Measurements from ENCODE around the gene LBX2. TPM values are rescaled to one million over a fixed set of nuclear protein-coding genes. Genes with fewer than 3 reads are reported as not detected.

Gene LBX2
- total RNA-seq, 1 donor from 2014 or later, result 0.40 TPM

DNA sequence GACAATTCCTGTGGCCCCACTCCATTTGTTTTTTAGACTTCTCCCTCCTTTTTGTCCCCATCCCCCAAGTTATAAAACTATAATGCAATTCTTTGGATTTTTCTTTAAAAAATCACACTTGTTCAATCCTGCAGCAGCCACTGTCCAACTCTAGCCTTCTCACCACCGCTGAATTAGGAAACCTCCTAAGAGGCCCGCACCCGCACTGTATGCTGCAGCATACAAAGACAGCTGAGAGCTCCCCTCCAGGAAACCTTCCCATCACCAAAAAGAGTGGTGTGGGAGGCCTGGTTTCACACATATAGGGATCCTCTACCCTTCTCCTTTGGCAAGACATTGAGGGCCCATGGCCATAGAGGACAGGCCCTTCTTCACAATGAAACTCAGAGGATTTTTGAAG is 5.2 kb upstream of the LBX2 start:
- peaks cover 59% of the 10 kb centered on the region for H3K4me1 Mint-ChIP-seq
- H3K27me3 Mint-ChIP-seq, result peaks cover 36% of the 10 kb centered on the region
- H3K9me3 Mint-ChIP-seq, result no peaks in the 10 kb centered on the region
- DNase-seq, result no peak
- H3K36me3 Mint-ChIP-seq (ENCODE audit: low read depth), result peaks cover 39% of the 10 kb centered on the region
- peak overlapping the region; percentile 39 for H3K4me3 Mint-ChIP-seq
- intact Hi-C loops (cut with micrococcal nuclease), result no loop called here
- no peak overlapping the region for H3K27ac Mint-ChIP-seq

DNA sequence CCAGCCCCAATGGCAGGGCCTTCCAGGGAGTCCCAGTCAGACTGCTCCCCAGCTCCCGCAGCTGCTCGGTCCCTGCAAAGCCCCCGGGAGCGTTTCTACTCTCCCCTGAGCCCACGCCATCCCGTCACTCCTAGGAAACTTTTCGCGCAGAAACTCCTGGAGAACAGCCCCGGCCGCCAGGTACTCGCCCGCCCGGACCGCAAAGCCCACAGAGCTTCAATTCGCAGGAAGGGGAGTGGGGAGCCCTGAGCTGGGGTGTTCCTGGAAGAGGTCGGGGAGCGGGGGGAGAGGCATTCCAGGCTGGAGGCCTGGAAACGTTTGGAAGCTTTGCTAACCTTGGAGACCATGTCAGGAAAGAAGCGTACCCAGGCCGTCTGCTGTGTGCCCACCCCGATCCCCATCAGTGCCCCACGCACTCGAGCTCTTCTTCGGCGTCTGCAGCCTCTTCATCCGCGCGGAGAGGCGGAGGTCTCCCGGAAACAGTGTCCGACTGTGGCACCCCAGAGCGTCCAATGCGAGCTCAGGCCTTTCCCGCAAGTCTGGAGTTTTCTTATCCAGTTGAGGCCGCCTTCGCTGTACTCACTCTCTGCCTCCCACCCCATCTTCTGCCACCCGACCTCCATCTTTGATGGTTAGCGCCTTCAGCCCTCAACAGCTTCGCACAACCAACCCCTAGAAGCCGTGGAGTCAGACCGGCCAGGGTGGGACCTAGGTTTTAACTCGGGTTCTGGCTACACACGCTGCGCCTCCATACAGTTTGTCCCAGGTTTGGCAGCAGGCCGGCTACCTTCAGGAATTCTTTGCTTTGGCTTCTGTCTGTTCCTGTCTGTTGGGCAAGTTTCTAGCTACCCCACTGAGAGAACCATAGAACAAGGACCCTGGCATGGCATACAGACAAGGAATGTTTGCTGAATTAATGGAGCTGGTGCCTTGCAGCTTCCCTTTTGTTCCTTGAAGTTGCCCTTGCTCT is 4.4 kb upstream of the LBX2 start:
- intact Hi-C loops (cut with micrococcal nuclease), result loop anchor here (1.0 kb wide), 1 partner anchor 11 kb away; the partner anchor contains the start of gene TLX2
- peaks cover 62% of the 10 kb centered on the region for H3K4me1 Mint-ChIP-seq
- DNase-seq, result no peak
- no peaks in the 10 kb centered on the region for H3K9me3 Mint-ChIP-seq
- H3K27me3 Mint-ChIP-seq, result peaks cover 40% of the 10 kb centered on the region
- H3K36me3 Mint-ChIP-seq (ENCODE audit: low read depth), result peaks cover 43% of the 10 kb centered on the region
- no peak overlapping the region for H3K27ac Mint-ChIP-seq
- H3K4me3 Mint-ChIP-seq, result peak overlapping the region; percentile 77

DNA sequence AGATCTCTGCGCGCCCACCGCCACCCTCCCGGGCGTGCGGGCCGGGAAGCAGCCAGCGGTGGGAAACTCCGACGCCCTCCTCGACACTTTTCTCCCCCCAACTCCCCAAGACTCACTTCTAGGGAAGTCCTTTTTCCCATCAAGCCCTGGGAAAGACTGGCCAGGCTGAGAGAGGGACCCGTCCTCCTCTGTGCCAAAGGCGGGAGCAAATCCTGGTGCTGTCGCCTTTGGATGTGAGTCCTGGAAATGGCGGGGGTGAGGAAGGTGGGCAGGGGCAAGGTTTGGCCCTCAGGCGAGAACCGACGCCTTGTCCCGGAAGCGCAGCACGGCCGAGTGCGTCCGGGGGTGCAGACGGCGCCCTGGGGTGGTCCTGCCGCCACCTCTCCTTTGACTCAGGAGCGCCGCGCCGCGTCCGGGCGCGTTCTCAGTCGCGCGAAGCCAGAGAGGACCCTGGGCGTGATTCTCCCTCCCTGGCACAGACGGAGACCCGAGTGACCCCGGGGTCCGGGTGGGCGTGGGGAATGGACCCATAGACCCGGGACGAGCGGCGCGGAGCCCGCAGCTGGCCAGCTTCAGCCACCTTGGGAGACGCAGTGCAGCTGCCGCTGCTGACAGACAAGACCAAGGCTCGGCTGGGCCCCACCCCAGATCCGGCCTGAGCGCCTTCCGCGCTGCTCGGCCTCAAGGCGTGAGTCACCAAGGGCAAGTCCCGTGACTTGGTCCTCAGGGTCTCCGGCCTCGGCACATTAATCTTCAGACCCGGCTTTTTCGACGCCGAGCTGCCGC is 3.5 kb upstream of the LBX2 start:
- Mint-ChIP-seq H3K4me1 (peaks cover 59% of the 10 kb centered on the region), H3K36me3 (ENCODE audit: low read depth) (peaks cover 47% of the 10 kb centered on the region), H3K4me3 (peak overlapping the region; percentile 77), H3K27ac (peak overlapping the region; percentile 58), H3K9me3 (no peaks in the 10 kb centered on the region), H3K27me3 (peaks cover 46% of the 10 kb centered on the region)
- DNase-seq, result peak; percentile 85
- intact Hi-C loops (cut with micrococcal nuclease), result loop anchor here (1.0 kb wide), 1 partner anchor 11 kb away; the partner anchor contains the start of gene TLX2

DNA sequence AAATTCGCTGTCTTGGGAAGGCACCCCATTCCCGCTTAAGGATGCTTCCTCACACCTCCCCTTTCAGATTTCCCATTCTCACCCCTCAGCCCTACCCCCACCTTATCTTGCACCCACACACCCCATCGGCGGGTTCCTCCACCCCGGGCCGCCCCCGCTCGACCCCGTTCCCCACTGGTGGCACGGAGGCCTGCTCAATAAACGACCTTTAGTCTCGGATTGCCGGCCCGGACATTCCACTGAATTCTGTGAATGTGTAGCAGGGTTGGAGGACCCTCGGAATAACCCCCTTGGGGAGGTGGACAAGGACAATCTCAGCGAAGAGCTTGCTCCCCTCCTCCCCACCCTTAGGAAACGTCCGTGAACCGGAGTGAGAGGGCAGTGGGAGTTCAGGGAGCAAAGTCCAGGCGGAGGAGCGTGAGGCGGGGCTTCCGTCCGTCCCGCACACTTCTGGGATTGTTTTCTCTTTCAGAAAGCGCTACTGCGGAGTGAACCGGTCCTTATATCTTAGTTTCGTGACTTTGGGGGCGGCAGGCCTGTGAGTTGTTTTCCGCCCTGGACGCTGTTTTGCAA is 2.8 kb upstream of the LBX2 start:
- Mint-ChIP-seq H3K36me3 (ENCODE audit: low read depth) (peaks cover 44% of the 10 kb centered on the region), H3K9me3 (no peaks in the 10 kb centered on the region), H3K27me3 (peaks cover 47% of the 10 kb centered on the region), H3K4me1 (peaks cover 52% of the 10 kb centered on the region), H3K27ac (peak overlapping the region; percentile 17), H3K4me3 (peak overlapping the region; percentile 77)
- no peak for DNase-seq
- intact Hi-C loops (cut with micrococcal nuclease), result no loop called here

DNA sequence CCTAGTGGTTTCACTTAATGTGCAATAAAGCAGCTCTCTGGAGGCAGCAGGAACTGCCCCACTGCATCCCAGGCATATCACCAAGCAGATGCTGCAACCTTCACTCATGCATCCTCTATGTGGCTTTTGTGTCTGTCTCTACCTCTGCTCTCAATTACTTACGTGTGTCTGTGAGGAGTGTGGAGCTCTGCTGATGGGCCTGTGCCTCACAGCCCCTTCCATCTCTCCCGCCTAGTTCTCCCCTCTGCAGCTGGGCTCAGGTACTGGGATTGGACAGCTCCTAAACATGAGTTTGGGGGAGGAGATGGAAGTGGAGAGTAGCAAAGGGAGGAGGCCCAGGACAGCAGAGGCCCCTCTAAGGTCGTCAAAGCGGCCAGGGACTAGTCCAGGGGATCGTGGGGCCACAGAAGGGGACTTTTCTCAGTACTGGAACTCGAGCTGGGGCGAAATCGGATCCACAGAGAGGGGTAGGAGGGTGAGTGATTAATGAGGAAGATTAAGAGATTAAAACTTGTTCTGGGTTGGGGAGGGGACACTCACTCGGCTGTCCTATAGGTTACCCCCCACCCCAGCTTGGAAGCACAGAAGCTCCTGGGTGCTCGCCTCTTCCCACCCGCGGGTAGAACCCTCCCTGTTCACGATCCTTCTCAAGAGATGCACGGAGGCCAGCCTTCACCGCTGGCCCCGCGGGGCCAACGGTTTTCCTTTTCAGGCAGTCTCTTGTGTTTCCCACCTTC is 2.1 kb upstream of the LBX2 start:
- H3K27ac Mint-ChIP-seq, result peak overlapping the region; percentile 17
- H3K9me3 Mint-ChIP-seq, result no peaks in the 10 kb centered on the region
- peaks cover 47% of the 10 kb centered on the region for H3K27me3 Mint-ChIP-seq
- peaks cover 40% of the 10 kb centered on the region for H3K36me3 Mint-ChIP-seq (ENCODE audit: low read depth)
- H3K4me1 Mint-ChIP-seq, result peaks cover 48% of the 10 kb centered on the region
- DNase-seq, result no peak
- intact Hi-C loops (cut with micrococcal nuclease), result no loop called here
- H3K4me3 Mint-ChIP-seq, result peak overlapping the region; percentile 77

DNA sequence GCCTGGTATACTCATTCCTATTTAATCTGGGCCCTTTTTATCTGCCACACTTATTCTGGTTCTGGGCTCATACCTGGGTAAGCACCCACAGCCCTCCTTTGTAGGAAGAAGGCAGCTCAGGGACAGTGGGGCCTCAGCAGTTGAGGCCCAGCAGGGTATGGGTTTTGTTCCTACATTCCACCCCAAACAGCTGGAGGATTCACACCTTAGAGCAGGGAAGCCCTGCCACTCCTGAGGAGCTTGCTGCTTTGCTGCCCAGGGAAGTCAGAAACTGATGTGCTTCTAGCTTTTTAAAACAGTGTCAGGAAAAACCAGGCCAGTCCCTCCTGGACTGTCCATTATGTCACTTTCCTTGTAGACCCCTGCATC is 1.2 kb upstream of the LBX2 start:
- no peak overlapping the region for H3K27ac Mint-ChIP-seq
- peaks cover 47% of the 10 kb centered on the region for H3K27me3 Mint-ChIP-seq
- intact Hi-C loops (cut with micrococcal nuclease), result no loop called here
- H3K4me1 Mint-ChIP-seq, result peaks cover 43% of the 10 kb centered on the region
- H3K4me3 Mint-ChIP-seq, result no peak overlapping the region
- DNase-seq, result no peak
- H3K9me3 Mint-ChIP-seq, result no peaks in the 10 kb centered on the region
- H3K36me3 Mint-ChIP-seq (ENCODE audit: low read depth), result peaks cover 37% of the 10 kb centered on the region

DNA sequence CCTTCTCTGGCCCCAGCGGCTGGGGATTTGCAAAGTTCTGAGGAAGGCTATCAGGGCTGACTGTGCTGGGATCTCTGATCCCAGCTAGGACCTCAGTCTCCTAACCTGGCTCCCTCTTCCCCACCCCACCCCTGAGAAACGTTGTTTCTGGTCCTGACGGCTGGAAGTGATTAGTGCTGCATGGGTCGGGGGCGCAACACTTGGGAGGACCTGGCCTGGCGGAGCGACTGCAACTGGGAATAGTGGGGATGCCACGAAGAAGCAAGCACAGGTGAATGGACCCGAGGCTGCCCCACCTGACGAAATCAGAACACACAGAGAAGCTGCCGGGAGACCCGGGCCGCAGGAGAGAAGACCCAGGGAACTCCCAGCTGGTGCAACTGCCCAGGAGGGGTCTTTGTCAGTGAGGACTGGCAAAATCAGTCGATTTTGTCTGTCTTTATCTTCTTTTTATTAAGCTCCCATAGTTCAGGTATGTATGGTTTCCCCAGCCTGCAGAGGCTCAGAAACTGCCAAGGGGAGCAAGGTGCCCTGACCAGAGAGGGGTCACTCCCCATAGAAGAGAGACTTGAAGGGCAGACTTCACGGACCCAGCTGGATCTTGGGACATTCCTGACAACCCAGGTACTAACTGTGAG is 656 bp upstream of the LBX2 start:
- Mint-ChIP-seq H3K27me3 (peaks cover 47% of the 10 kb centered on the region), H3K36me3 (ENCODE audit: low read depth) (peaks cover 37% of the 10 kb centered on the region), H3K9me3 (no peaks in the 10 kb centered on the region), H3K4me3 (peak overlapping the region; percentile 48), H3K27ac (no peak overlapping the region), H3K4me1 (peaks cover 38% of the 10 kb centered on the region)
- no peak for DNase-seq
- intact Hi-C loops (cut with micrococcal nuclease), result loop anchor here (1.0 to 2.0 kb wide), 2 partner anchors 15 to 17 kb away; partner anchors contain the start of genes CCDC142 and TTC31

DNA sequence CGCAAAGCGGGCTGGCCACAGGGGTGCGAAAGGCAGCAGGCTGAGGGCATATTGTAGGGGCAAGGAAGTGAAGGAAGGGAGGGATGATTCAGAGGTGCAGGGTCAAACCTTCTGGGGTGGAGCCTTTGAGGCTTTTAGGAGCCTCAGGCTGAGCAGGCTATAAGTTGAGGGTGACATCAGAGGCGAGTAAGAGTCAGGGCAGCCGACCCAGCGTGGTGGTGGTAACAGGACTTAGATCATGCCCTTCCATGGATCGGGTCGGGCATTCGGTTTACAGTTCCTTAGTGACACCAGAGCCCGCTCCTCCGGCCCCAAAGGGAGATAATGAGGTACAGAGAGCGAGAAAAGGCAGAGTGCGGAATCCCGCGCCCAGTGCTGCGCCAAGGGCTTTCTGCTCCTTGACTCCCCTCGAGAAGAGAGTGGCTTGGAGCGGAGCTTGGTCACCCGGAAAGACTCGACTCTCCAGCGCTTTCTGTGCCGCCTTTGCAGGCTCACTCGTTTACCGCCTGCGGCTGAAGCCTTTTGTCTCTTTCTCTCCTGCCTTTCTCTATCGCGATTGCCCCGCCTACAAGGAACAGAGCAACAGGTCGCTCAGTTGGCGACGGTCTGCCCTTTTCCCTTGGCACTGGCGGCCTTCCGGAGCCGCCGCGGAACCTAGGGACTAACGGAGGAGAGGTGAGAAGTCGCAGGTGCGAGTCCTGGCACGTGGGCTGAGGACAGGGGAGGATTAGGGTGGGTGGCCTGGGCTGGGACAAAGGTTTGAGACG is 720 bp downstream of the LBX2 start:
- Mint-ChIP-seq H3K27ac (peak overlapping the region; percentile 86), H3K36me3 (ENCODE audit: low read depth) (peaks cover 37% of the 10 kb centered on the region), H3K4me1 (peaks cover 27% of the 10 kb centered on the region), H3K9me3 (no peaks in the 10 kb centered on the region), H3K4me3 (peak overlapping the region; percentile 95), H3K27me3 (peaks cover 47% of the 10 kb centered on the region)
- DNase-seq, result peak; percentile 82
- intact Hi-C loops (cut with micrococcal nuclease), result loop anchor here (1.0 to 2.0 kb wide), 4 partner anchors 16 to 89 kb away; partner anchors contain the start of genes AUP1, CCDC142, HTRA2 and TTC31

DNA sequence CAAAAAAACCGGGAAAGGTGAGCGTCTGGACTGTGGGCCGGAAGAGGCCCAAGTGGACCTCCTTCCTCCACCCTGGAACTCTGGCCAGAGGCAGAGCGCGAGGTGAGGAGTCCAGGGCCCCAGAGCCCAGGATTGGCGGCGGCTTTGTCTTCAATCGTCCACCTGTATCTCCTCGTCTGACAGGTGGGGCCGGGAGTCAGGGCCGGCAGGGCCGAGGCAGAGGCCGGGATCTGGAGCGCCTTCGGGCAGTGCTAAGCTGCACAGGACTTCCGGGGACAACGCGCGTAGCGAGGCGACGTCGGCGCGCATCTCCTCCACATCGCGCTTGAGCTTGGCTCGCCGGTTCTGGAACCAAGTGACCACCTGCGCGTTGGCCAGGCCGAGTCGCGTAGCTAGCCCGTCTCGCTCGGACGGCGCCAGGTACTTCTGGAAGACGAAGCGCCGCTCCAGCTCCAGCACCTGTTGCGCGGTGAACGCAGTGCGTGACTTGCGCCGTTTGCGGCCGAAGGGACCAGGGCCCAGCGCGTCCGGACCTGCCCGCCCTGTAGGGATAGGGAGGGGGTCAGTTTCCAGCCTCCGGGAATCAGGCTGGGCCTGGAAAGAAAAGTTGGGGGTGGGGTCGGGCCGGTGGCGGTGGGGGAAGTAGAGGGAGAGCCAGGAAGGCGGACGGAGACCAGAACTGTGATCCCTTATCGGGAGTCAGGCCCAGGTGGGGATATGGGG is 1.5 kb downstream of the LBX2 start:
- H3K27me3 Mint-ChIP-seq, result peaks cover 44% of the 10 kb centered on the region
- peak; percentile 83 for DNase-seq
- H3K4me1 Mint-ChIP-seq, result peaks cover 20% of the 10 kb centered on the region
- peaks cover 39% of the 10 kb centered on the region for H3K36me3 Mint-ChIP-seq (ENCODE audit: low read depth)
- intact Hi-C loops (cut with micrococcal nuclease), result loop anchor here (1.0 to 2.0 kb wide), 3 partner anchors 15 to 89 kb away; partner anchors contain the start of genes AUP1, CCDC142, HTRA2 and TTC31
- H3K9me3 Mint-ChIP-seq, result no peaks in the 10 kb centered on the region
- H3K4me3 Mint-ChIP-seq, result peak overlapping the region; percentile 95
- peak overlapping the region; percentile 86 for H3K27ac Mint-ChIP-seq

DNA sequence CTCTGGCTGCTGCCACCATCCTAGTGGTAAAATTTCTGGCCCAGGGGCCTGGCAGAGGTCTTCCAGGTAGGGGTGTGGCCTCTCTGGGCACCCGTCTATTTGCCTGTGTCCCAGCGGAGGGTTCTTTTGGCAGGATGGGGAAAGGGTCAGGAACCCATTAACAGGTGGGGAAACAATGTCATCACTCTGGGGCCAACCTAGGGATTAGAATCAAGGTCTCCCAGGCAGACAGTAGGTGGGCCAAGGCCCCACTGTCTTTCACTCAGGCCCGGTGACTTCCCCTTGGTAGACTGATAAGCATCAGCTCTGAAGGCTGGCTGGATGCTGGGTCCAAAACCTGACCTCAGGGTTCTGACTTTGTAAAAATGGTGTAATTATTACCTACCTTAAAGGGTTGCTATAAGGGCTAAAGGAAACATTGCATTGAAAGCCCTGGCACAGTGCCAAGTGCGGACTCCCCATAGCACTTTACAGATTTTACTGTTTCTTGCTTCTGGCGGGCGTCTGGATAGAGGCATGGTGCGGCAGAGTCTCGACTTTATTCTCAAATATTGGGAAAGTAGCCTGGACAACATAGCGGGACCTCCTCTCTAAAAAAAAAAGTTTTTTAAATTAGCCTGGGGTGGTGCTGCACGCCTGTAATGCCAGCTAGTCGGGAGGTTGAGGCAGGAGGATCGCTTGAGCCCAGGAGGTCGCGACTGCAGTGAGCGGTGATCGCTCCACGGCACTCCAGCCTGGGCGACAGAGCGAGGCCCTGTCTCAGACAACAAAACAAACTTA is 2.2 kb downstream of the LBX2 start:
- Mint-ChIP-seq H3K4me1 (peaks cover 16% of the 10 kb centered on the region), H3K9me3 (no peaks in the 10 kb centered on the region), H3K27me3 (peaks cover 38% of the 10 kb centered on the region), H3K36me3 (ENCODE audit: low read depth) (peaks cover 45% of the 10 kb centered on the region), H3K27ac (no peak overlapping the region), H3K4me3 (peak overlapping the region; percentile 95)
- DNase-seq, result no peak
- intact Hi-C loops (cut with micrococcal nuclease), result no loop called here

DNA sequence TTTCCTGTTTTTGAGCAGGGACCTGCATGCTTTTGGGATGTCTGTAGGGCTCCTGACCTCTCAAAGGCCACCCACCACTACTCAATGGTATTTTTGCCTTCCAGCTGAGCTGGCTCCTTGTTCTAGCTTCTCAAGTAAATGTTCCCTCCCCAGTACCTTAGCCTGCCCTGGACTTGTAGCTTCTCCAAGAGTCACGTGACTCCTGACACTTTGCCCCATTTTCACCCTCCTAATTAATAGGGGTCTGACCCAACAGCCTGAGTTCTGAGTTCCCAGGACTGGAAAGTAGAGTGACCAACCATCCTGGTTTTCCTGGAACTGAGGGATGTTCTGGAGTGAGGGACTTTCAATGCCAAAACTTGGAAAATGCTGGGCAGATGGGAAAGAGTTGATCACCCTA is 4.0 kb downstream of the LBX2 start:
- peaks cover 20% of the 10 kb centered on the region for H3K27me3 Mint-ChIP-seq
- intact Hi-C loops (cut with micrococcal nuclease), result no loop called here
- H3K9me3 Mint-ChIP-seq, result no peaks in the 10 kb centered on the region
- no peak for DNase-seq
- no peak overlapping the region for H3K27ac Mint-ChIP-seq
- H3K36me3 Mint-ChIP-seq (ENCODE audit: low read depth), result peaks cover 47% of the 10 kb centered on the region
- no peak overlapping the region for H3K4me3 Mint-ChIP-seq
- peaks cover 9% of the 10 kb centered on the region for H3K4me1 Mint-ChIP-seq
